ENCODE results near the gene BCAP31. TPM values are rescaled to one million over a fixed set of nuclear protein-coding genes. Genes with fewer than 3 reads are reported as not detected.

BCAP31 gene
- total RNA-seq, 4 donors from 2014 or later, result 76.4 to 129 (median 101) TPM

DNA sequence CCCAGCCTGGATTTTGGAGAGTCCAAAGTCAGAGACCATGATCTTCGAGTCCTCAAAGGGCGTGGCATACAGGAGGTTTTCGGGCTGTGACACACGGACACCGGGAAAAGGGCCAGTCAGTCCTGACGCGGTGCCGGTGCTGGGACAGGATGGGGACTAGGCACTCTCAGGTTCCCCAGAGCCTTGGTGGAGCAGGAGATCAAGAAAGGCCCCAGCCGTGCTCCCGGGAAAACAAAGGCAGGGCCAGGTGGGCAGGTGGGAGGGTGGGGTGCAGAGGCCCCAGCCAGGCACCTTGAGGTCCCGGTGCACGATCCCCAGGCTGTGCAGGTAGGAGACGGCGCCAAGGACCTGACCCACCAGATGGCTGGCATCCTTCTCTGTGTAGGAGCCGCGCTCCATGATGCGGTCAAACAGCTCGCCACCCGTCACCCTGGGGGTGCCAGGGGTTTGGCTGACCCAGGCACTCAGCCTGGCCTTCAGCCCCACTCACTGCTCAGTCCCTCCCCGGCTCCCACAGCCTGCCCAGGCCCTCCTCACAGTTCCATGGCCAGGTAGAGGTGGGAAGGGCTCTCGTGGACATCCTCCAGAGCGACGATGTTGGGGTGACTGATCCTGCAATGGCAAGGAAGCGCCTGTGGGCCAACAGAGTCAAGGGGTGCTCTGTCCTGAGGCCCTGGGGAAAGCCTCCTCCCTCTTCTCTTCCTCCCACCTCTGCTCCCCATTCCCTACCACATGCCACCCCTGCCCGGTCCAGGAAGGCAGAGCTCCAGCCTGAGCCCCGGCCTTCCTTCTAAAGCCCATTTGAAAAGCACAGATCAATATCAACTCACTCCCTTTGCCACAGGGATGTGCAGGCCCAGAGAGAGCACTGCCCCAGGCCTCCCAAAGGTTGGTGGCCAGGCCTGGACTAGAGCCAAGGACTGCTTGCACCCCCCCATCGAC is 52.3 kb downstream of the BCAP31 start:
- intact Hi-C loops (cut with DNase I), result no loop called here
- peaks cover 0 to 29% (median 7%) of the 10 kb centered on the region in 4 donors for H3K4me1 ChIP-seq
- H3K27ac ChIP-seq (replicated peaks in 1 of 4), result peak overlapping the region; percentile 45 to 72 (median 70)

DNA sequence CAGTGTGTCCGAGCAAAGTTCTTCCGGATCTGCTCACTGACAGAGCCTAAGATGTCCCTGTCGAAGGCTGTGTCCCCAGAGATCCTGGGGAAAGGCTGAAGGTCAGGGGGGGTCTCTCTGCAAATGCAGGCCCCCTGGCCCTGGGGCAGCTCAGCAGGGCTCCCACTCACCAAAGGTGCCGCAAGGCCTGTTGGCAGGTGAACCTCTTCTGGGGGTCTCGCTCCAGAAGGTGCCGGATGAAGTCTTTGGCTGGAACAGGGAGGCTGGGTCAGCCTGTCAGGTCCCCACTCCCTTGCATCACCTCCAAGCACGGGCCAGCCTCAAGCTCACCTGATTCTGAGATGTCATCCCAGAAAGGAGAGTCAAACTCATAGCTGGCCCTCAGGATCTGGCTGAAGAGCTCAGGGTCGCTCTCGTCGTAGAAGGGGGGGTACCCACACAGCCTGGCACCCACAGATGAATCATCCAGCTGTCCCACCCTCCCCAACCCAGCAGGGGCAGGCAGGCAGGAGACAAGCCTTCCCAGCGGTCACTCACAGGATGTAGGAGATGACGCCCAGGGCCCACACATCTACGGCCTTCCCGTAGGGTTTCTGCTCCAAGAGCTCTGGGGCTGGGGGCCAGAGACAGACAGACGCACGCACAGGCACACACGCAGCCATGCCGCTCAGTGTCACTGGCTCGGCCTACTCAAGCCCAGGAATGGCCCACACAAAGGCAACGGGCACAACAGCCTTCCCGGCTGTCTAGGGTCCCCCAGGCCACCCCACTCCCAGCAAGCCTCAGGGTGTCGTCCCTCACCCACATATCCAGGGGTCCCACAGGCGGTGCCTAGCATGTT is 53.2 kb downstream of the BCAP31 start:
- H3K27ac ChIP-seq (replicated peaks in 1 of 4), result no peak overlapping the region
- WGBS, result no CpG with 5 or more reads among the region's 23 CpGs
- intact Hi-C loops (cut with DNase I), result no loop called here
- no peak for DNase-seq (ENCODE audit: extremely low spot score)
- TF ChIP-seq POLR2A (IDR thresholded peaks at IDR 0.05; ENCODE audit: low read depth) (no peak), POLR2AphosphoS5 (IDR thresholded peaks at IDR 0.05) (no peak), EP300 (IDR thresholded peaks at IDR 0.05) (no peak)
- TF ChIP-seq, protein P1, sequence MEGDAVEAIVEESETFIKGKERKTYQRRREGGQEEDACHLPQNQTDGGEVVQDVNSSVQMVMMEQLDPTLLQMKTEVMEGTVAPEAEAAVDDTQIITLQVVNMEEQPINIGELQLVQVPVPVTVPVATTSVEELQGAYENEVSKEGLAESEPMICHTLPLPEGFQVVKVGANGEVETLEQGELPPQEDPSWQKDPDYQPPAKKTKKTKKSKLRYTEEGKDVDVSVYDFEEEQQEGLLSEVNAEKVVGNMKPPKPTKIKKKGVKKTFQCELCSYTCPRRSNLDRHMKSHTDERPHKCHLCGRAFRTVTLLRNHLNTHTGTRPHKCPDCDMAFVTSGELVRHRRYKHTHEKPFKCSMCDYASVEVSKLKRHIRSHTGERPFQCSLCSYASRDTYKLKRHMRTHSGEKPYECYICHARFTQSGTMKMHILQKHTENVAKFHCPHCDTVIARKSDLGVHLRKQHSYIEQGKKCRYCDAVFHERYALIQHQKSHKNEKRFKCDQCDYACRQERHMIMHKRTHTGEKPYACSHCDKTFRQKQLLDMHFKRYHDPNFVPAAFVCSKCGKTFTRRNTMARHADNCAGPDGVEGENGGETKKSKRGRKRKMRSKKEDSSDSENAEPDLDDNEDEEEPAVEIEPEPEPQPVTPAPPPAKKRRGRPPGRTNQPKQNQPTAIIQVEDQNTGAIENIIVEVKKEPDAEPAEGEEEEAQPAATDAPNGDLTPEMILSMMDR (IDR thresholded peaks at IDR 0.05), result no peak
- H3K4me1 ChIP-seq, result peaks cover 0 to 29% (median 7%) of the 10 kb centered on the region in 4 donors
- no peaks in the 10 kb centered on the region for H3K9me3 ChIP-seq
- H3K4me3 ChIP-seq, result no peak overlapping the region
- H3K27me3 ChIP-seq, result peaks cover 0 to 14% (median 2%) of the 10 kb centered on the region in 4 donors
- H3K36me3 ChIP-seq, result no peaks in the 10 kb centered on the region

More for the DNA sequence above, 52.3 kb downstream of the BCAP31 start:
- Histone ChIP-seq H3K4me3 (peak overlapping the region in 1 of 4 donors; percentile 50), H3K9me3 (no peaks in the 10 kb centered on the region), H3K27me3 (peaks cover 0 to 14% (median 2%) of the 10 kb centered on the region in 4 donors), H3K36me3 (no peaks in the 10 kb centered on the region)
- DNase-seq (ENCODE audit: extremely low spot score), result no peak
- 87% methylated on average over 22 of the region's 27 CpGs for WGBS
- no peak for TF ChIP-seq POLR2AphosphoS5 (IDR thresholded peaks at IDR 0.05)
- TF ChIP-seq, protein P1 (IDR thresholded peaks at IDR 0.05), result no peak
- no peak for TF ChIP-seq POLR2A (IDR thresholded peaks at IDR 0.05; ENCODE audit: low read depth)
- no peak for TF ChIP-seq EP300 (IDR thresholded peaks at IDR 0.05)

DNA sequence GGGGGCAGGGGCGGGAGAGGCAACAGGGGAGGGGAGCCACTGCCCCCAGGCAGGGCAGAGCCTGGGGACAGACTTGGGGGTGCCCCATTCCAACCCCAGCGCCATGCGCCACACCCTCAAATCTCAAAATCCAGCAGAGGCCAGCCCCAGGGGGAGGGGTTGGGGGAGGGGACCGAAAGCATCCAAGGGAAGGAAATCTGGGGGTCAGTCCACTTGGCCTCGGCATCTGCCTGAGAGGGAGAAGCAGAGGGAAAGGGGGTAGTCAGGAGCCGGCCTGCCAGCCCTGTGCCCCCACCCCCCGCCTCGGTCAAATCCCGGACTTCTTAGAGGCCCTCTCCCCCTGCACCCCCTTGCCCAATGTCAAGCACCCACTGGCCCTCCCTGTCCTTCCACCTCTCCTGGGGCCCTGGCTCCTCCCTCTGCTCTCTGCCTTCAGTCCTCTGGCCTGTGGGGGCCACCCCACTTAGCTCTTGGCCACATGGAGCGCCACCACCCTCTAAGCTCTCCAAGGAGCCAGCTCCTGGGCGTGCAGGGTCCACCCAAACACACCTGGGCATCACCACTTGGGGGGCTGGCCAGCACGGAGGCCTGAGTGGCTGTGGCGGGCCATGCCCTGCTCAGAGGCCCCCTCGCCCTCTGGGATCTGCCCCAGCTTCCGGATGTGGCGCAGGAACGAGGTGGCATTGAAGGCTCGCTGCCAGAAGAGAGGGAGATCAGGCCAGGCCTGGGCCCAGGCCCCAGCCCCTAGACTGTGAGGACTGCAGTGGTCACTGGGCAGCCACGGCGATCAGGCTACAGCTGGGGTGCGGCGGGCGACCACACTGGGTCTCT is 54.1 kb downstream of the BCAP31 start:
- DNase-seq (ENCODE audit: extremely low spot score), result no peak
- WGBS, result 83% methylated on average over 20 of the region's 23 CpGs

More for the DNA sequence above, 54.1 kb downstream of the BCAP31 start:
- intact Hi-C loops (cut with DNase I), result no loop called here
- Histone ChIP-seq H3K4me3 (no peak overlapping the region), H3K36me3 (no peaks in the 10 kb centered on the region), H3K27ac (replicated peaks in 1 of 4) (peak overlapping the region in 1 of 4 donors; percentile 26), H3K9me3 (peaks cover 0 to 6% (median 0%) of the 10 kb centered on the region in 4 donors), H3K4me1 (peaks cover 0 to 29% (median 7%) of the 10 kb centered on the region in 4 donors), H3K27me3 (peaks cover 0 to 14% (median 2%) of the 10 kb centered on the region in 4 donors)
- TF ChIP-seq POLR2AphosphoS5 (IDR thresholded peaks at IDR 0.05) (no peak), EP300 (IDR thresholded peaks at IDR 0.05) (no peak), POLR2A (IDR thresholded peaks at IDR 0.05; ENCODE audit: low read depth) (no peak)
- TF ChIP-seq, protein P1 (IDR thresholded peaks at IDR 0.05), result no peak

Measured in esophagus muscularis mucosa (tissue), 4 donors.